BE2C (cell line): Measurements from ENCODE around the gene TEX13A. TPM values are rescaled to one million over a fixed set of nuclear protein-coding genes. Genes with fewer than 3 reads are reported as not detected.

Experiments used
- DNase-seq: peaks from one replicate; pipeline ENCODE4 v3.0.0-alpha.2; 2020
- H3K27me3 ChIP-seq: fragments of 250-450 bp; sonication (Bioruptor Pico); 2 replicates; pipeline ENCODE4 v1.5.1; 2020; ENCODE audit warnings: mild to moderate bottlenecking
- H3K36me3 ChIP-seq: fragments of 250-450 bp; sonication (Bioruptor Pico); 2 replicates; pipeline ENCODE4 v1.5.1; 2020; ENCODE audit warnings: mild to moderate bottlenecking
- H3K4me1 ChIP-seq: fragments of 250-450 bp; sonication (Bioruptor Pico); 2 replicates; pipeline ENCODE4 v1.5.1; 2020
- H3K4me3 ChIP-seq: 2 replicates; pipeline ENCODE4 v1.5.1; 2011; ENCODE audit warnings: low read depth, low read length
- H3K9me3 ChIP-seq: fragments of 250-450 bp; sonication (Bioruptor Pico); 2 replicates; pipeline ENCODE4 v1.5.1; 2020
- polyA plus RNA-seq: library from polyadenylated mRNA; unstranded; fragments of >200 nt; gene quantifications from one replicate; pipeline ENCODE4 v1.2.1, GENCODE V29; 2012; ENCODE audit warnings: low read depth, missing spikeins; ENCODE audit not compliant: insufficient read length, insufficient read depth
- TF ChIP-seq, protein P1 (sequence below): IDR thresholded peaks from 2 replicates; pipeline ENCODE4 v1.5.1; 2012; ENCODE audit warnings: mild to moderate bottlenecking, low read depth, low read length

TEX13A gene, protein sequence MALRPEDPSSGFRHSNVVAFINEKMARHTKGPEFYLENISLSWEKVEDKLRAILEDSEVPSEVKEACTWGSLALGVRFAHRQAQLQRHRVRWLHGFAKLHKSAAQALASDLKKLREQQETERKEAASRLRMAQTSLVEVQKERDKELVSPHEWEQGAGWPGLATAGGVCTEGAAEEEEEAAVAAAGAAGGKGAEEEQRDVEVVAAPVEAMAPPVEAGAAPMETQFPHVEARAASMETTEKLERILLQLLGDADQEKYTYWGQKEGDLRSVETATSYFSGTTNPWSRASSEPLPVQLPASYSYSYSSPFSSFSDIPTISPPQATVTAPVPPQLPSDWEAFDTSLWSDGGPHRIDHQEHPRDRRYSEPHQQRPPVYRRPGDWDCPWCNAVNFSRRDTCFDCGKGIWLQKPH
- 0.43 TPM for polyA plus RNA-seq

DNA sequence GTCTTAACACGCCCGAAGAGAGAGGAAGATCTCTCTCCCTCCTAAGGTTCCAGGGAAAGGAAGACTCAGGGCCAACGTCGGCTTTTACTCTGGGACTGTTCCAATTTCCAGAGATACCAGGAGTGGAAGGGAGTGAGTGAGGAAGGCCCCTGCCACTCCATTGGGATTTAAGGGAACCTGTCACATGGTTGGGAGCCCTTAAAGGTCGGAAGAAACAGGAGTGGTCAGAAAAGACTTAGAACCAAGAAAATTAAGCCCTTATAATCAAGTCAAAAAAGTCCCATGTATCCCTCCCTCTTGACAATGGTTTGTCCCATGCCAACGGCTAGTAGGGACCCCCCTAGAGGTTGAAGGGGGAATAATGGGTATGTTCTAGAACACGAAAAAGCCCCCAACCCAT is at the start of gene TEX13A:
TEX13A (minus strand) TSS at position 59 of the 400 bp plus-strand sequence. CDS start 297 bp downstream, outside the sequence.
- H3K4me1 ChIP-seq, result no peaks in the 10 kb centered on the region
- TF ChIP-seq, protein P1, sequence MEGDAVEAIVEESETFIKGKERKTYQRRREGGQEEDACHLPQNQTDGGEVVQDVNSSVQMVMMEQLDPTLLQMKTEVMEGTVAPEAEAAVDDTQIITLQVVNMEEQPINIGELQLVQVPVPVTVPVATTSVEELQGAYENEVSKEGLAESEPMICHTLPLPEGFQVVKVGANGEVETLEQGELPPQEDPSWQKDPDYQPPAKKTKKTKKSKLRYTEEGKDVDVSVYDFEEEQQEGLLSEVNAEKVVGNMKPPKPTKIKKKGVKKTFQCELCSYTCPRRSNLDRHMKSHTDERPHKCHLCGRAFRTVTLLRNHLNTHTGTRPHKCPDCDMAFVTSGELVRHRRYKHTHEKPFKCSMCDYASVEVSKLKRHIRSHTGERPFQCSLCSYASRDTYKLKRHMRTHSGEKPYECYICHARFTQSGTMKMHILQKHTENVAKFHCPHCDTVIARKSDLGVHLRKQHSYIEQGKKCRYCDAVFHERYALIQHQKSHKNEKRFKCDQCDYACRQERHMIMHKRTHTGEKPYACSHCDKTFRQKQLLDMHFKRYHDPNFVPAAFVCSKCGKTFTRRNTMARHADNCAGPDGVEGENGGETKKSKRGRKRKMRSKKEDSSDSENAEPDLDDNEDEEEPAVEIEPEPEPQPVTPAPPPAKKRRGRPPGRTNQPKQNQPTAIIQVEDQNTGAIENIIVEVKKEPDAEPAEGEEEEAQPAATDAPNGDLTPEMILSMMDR, result no peak
- no peak for DNase-seq
- H3K36me3 ChIP-seq, result no peaks in the 10 kb centered on the region
- H3K27me3 ChIP-seq, result no peaks in the 10 kb centered on the region
- H3K4me3 ChIP-seq, result no peak within 1 kb of the TSS
- no peaks in the 10 kb centered on the region for H3K9me3 ChIP-seq

GRCh38 chrX:105269386-105269785 is 48.9 kb upstream of the TEX13A start:
- Histone ChIP-seq H3K4me3 (no peak overlapping the region), H3K36me3 (no peaks in the 10 kb centered on the region), H3K9me3 (no peaks in the 10 kb centered on the region), H3K4me1 (no peaks in the 10 kb centered on the region), H3K27me3 (no peaks in the 10 kb centered on the region)
- TF ChIP-seq, protein P1, result no peak
- no peak for DNase-seq

GRCh38 chrX:105267167-105267566 is 46.7 kb upstream of the TEX13A start:
- DNase-seq, result no peak
- TF ChIP-seq, protein P1, result no peak
- H3K27me3 ChIP-seq, result no peaks in the 10 kb centered on the region
- no peaks in the 10 kb centered on the region for H3K9me3 ChIP-seq
- H3K4me1 ChIP-seq, result no peaks in the 10 kb centered on the region
- no peak overlapping the region for H3K4me3 ChIP-seq
- no peaks in the 10 kb centered on the region for H3K36me3 ChIP-seq

GRCh38 chrX:105266456-105266855 is 46.0 kb upstream of the TEX13A start:
- Histone ChIP-seq H3K4me3 (no peak overlapping the region), H3K27me3 (no peaks in the 10 kb centered on the region), H3K36me3 (no peaks in the 10 kb centered on the region), H3K9me3 (no peaks in the 10 kb centered on the region), H3K4me1 (no peaks in the 10 kb centered on the region)
- TF ChIP-seq, protein P1, result no peak
- no peak for DNase-seq

DNA sequence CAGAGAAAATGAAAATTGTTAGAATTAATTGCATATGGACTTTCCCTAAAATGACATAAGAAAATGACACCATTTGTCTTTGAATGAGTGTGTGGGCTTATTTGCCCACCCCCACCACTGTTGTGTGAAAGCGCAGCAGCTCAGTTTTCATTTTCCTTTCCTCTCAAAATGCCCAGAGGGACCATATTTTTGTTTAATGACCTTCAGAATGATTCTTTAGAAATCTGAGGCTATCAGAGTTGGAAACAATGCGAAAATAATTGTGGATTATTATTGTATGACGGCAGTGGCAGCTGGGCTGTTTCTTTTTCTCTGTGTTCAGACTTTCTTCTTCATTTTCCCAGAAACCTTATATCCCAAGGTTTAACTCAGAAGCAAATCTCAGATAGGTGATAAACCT is 44.6 kb upstream of the TEX13A start:
- TF ChIP-seq, protein P1, result no peak

GRCh38 chrX:105263801-105264200 is 43.3 kb upstream of the TEX13A start:
- no peaks in the 10 kb centered on the region for H3K4me1 ChIP-seq
- H3K27me3 ChIP-seq, result no peaks in the 10 kb centered on the region
- DNase-seq, result no peak
- no peak overlapping the region for H3K4me3 ChIP-seq
- no peaks in the 10 kb centered on the region for H3K9me3 ChIP-seq
- TF ChIP-seq, protein P1, result no peak
- H3K36me3 ChIP-seq, result no peaks in the 10 kb centered on the region

More for the DNA sequence above, 44.6 kb upstream of the TEX13A start:
- DNase-seq, result no peak
- Histone ChIP-seq H3K4me3 (no peak overlapping the region), H3K4me1 (no peaks in the 10 kb centered on the region), H3K36me3 (no peaks in the 10 kb centered on the region), H3K27me3 (no peaks in the 10 kb centered on the region), H3K9me3 (no peaks in the 10 kb centered on the region)
